PFSK-1 (cell line): Measurements from ENCODE around the gene ZNF669.

Source experiments
- FOXP2 ChIP-seq: optimal IDR thresholded peaks from 2 replicates; pipeline ENCODE3; 2011; ENCODE audit warnings: borderline replicate concordance, control low read depth, inconsistent platforms; ENCODE audit not compliant: insufficient read depth; ENCODE audit errors: extremely low read length, extremely low read depth
- POLR2AphosphoS5 ChIP-seq: IDR thresholded peaks from 2 replicates; pipeline ENCODE4 v1.6.1; 2012; ENCODE audit warnings: low read depth, mild to moderate bottlenecking, control low read depth, low read length, moderate library complexity
- REST ChIP-seq, 2 experiments: IDR thresholded peaks; 2 replicates each; pipeline versions ENCODE4 v1.6.1 to v1.8.0; 2011 to 2012; ENCODE audit warnings: low read depth in 2 of 2, low read length in 2 of 2, control low read depth in 1 of 2, inconsistent platforms in 1 of 2, mild to moderate bottlenecking in 1 of 2, moderate library complexity in 1 of 2; ENCODE audit not compliant: insufficient read depth in 1 of 2
- SIN3A ChIP-seq: IDR thresholded peaks from 2 replicates; pipeline ENCODE4 v1.6.1; 2012; ENCODE audit warnings: mild to moderate bottlenecking, low read length, moderate library complexity, borderline replicate concordance; ENCODE audit not compliant: insufficient read depth
- TAF1 ChIP-seq: IDR thresholded peaks from 2 replicates; pipeline ENCODE4 v1.6.1; 2012; ENCODE audit warnings: low read length, control low read depth, borderline replicate concordance; ENCODE audit not compliant: insufficient read depth

ZNF669 gene

GRCh38 chr1:247104965-247105364, 809 bp upstream of the ZNF669 start:
- TF ChIP-seq POLR2AphosphoS5: no peak
- no peak for TF ChIP-seq REST (IDR thresholded peaks at IDR 0.05; ENCODE audit: insufficient read depth in 1 of 2, low read depth in 2 of 2, low read length in 2 of 2)
- no peak for TF ChIP-seq FOXP2
- no peak for TF ChIP-seq SIN3A
- TF ChIP-seq TAF1: no peak

- TF ChIP-seq POLR2AphosphoS5 (no peak), TAF1 (no peak), REST (IDR thresholded peaks at IDR 0.05; ENCODE audit: insufficient read depth in 1 of 2, low read depth in 2 of 2, low read length in 2 of 2) (no peak), FOXP2 (no peak), SIN3A (no peak)
Observed at GRCh38 chr1:247102381-247102780, 1.8 kb downstream of the ZNF669 start.

- TF ChIP-seq POLR2AphosphoS5 (no peak), REST (IDR thresholded peaks at IDR 0.05; ENCODE audit: insufficient read depth in 1 of 2, low read depth in 2 of 2, low read length in 2 of 2) (no peak), SIN3A (no peak), FOXP2 (no peak), TAF1 (no peak)
Observed at GRCh38 chr1:247100676-247101279, 3.4 kb downstream of the ZNF669 start.

GRCh38 chr1:247096958-247097357, 7.2 kb downstream of the ZNF669 start:
- TF ChIP-seq SIN3A (no peak), REST (IDR thresholded peaks at IDR 0.05; ENCODE audit: insufficient read depth in 1 of 2, low read depth in 2 of 2, low read length in 2 of 2) (no peak), FOXP2 (no peak), TAF1 (no peak), POLR2AphosphoS5 (no peak; the same call in 1 of the 2 replicates)

GRCh38 chr1:247096544-247096943, 7.6 kb downstream of the ZNF669 start:
- TF ChIP-seq FOXP2: no peak
- no peak for TF ChIP-seq REST (IDR thresholded peaks at IDR 0.05; ENCODE audit: insufficient read depth in 1 of 2, low read depth in 2 of 2, low read length in 2 of 2)
- TF ChIP-seq TAF1: no peak
- TF ChIP-seq SIN3A: no peak
- TF ChIP-seq POLR2AphosphoS5: no peak
